IPS-18c (cell line): Measurements from ENCODE around the gene TYROBP.
"Not testable (repeated sequence)": the region's sequence is repeated elsewhere in the genome, so short reads cannot be mapped to it uniquely, and the experiment has no call there.

Source experiments
- H3K4me3 ChIP-seq: 2 replicates; pipeline ENCODE4 v1.7.0; 2013; ENCODE audit warnings: low read depth, mild to moderate bottlenecking, low read length, moderate library complexity; ENCODE audit not compliant: insufficient read depth
- H3K9me3 ChIP-seq: one replicate; pipeline ENCODE4 v1.6.1; 2013; ENCODE audit warnings: mild to moderate bottlenecking, low read length, moderate library complexity; ENCODE audit not compliant: control insufficient read depth, insufficient read depth

Gene TYROBP

GRCh38 chr19:35936738-35937268 is 28.7 kb upstream of the TYROBP start:
- peak overlapping the region; percentile 68 for H3K4me3 ChIP-seq
- no peaks in the 10 kb centered on the region for H3K9me3 ChIP-seq

- Histone ChIP-seq H3K9me3 (no peaks in the 10 kb centered on the region), H3K4me3 (peak within 1 kb of the TSS; percentile 68)
Measured at GRCh38 chr19:35935911-35936737, 28.0 kb upstream of the TYROBP start, which contains the start of gene LRFN3. TSS of gene LRFN3 (plus strand) at chr19:35936374. CDS start at chr19:35939426, 3,052 bp downstream.

GRCh38 chr19:35932291-35932936 is 24.3 kb upstream of the TYROBP start:
- no peak overlapping the region for H3K4me3 ChIP-seq
- no peaks in the 10 kb centered on the region for H3K9me3 ChIP-seq

GRCh38 chr19:35931874-35932202 is 23.7 kb upstream of the TYROBP start:
- no peaks in the 10 kb centered on the region for H3K9me3 ChIP-seq
- H3K4me3 ChIP-seq, result no peak overlapping the region; the same call in 1 of the 2 replicates

- no peak overlapping the region; the same call in 1 of the 2 replicates for H3K4me3 ChIP-seq
- H3K9me3 ChIP-seq, result no peaks in the 10 kb centered on the region
Measured at GRCh38 chr19:35931161-35931873, 23.2 kb upstream of the TYROBP start.

DNA sequence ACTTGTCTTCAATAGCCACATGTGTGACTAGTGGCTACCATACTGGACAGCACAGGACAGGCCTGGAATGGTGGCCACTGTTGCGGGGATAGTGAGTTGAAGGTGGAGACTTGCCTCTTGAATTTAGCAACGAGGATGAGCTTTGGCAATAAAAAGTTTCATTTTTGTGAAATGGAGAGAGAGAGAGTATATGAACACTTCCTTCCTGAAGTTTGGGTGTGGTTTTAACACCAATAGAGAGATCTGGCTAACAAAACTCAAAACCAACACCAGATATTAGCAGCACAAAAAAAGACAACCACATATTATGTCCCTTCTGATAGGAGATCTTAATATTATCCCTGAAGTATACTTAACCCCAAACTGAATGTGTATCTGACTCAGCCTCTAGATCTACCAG is 21.8 kb upstream of the TYROBP start:
- Histone ChIP-seq H3K4me3 (no peak overlapping the region), H3K9me3 (no peaks in the 10 kb centered on the region)

DNA sequence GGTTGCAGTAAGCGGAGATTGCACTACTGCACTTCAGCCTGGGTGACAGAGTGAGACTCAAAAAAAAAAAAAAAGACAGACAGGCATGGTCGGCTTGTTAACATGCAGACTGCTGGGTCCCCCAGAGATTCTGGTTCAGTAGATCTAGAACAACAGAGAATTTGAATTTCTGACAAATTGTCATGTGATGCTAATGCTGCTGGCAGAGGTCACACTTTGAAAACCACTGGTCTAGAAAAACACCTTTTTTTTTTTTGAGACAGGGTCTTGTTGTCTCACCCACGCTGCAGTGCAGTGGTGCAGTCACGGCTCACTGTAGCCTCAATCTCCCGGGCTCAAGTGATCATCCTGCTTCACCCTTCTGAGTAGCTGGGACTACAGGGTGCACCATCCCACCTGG is 20.4 kb upstream of the TYROBP start:
- no peaks in the 10 kb centered on the region for H3K9me3 ChIP-seq

GRCh38 chr19:35925501-35925900 is 17.4 kb upstream of the TYROBP start:
- Histone ChIP-seq H3K4me3 (no peak overlapping the region), H3K9me3 (no peaks in the 10 kb centered on the region)

More for the DNA sequence above, 20.4 kb upstream of the TYROBP start:
- H3K4me3 ChIP-seq, result no peak overlapping the region

GRCh38 chr19:35921012-35921411 is 12.9 kb upstream of the TYROBP start:
- no peaks in the 10 kb centered on the region for H3K9me3 ChIP-seq
- no peak overlapping the region for H3K4me3 ChIP-seq

GRCh38 chr19:35919306-35919705 is 11.2 kb upstream of the TYROBP start:
- no peaks in the 10 kb centered on the region for H3K9me3 ChIP-seq
- no peak overlapping the region for H3K4me3 ChIP-seq

DNA sequence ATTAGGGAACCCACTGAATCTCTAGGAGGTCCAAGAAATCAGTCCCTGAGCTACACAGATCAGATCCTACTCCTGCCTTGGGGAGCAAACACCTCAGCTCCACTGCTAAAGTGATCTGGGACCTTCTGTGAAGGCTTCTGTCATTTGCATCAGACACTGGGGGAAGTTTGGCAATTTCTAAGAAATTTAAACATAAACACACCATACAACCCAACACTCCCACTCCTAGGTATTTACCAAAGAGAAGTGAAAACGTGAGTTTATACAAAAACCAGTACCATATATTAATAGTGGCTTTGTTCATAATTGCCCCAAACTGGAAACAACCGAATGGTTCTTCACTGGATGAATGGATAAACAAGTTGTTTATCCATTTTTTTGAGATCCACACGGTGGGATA is 7.3 kb upstream of the TYROBP start:
- Histone ChIP-seq H3K9me3 (no peaks in the 10 kb centered on the region), H3K4me3 (no peak overlapping the region)

DNA sequence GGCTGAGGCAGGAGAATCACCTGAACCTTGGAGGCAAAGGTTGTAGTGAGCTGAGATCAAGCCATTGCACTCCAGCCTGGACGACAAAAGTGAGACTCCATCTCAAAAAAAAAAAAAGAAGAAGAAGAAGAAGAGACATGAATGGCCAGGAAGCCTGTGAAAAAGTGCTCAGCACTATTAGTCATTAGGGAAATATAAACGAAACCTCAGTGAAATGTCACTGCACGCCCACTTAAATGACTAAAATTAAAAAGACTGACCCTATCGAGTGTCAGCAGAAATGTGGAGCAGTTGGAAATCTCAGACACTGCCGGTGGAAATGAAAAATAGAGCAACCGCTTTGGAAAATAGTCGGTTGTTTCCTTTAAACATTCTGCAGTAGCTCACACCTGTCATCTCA is 5.5 kb upstream of the TYROBP start:
- Histone ChIP-seq H3K4me3 (no peak overlapping the region), H3K9me3 (no peaks in the 10 kb centered on the region)

- H3K4me3 ChIP-seq, result no peak overlapping the region
Measured at GRCh38 chr19:35911790-35912189, 3.7 kb upstream of the TYROBP start.

GRCh38 chr19:35911173-35911572 is 3.1 kb upstream of the TYROBP start:
- Histone ChIP-seq H3K9me3 (no peaks in the 10 kb centered on the region), H3K4me3 (no peak overlapping the region)

More at GRCh38 chr19:35911790-35912189, 3.7 kb upstream of the TYROBP start:
- no peaks in the 10 kb centered on the region for H3K9me3 ChIP-seq

GRCh38 chr19:35910355-35910754 is 2.3 kb upstream of the TYROBP start:
- H3K9me3 ChIP-seq, H3K4me3 ChIP-seq: not testable (repeated sequence)

DNA sequence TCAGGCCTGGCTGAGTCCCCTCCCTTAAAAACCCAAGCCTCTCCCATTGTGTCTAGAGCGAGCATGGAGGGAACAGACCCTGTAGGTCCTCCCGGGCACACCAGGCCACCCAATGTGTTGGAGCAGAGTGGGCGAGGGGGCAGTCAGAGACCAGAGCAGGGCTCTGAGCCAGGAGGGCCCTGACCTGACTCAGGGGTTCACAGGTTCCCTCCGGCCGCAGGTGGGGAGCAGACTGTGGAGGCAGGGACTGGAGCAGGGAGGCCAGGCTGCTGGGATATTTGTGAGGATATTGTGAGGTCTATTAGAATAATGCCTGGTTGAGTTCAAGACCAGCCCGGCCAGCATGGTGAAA is 1.6 kb upstream of the TYROBP start:
- Histone ChIP-seq H3K4me3 (no peak overlapping the region), H3K9me3 (no peaks in the 10 kb centered on the region)

DNA sequence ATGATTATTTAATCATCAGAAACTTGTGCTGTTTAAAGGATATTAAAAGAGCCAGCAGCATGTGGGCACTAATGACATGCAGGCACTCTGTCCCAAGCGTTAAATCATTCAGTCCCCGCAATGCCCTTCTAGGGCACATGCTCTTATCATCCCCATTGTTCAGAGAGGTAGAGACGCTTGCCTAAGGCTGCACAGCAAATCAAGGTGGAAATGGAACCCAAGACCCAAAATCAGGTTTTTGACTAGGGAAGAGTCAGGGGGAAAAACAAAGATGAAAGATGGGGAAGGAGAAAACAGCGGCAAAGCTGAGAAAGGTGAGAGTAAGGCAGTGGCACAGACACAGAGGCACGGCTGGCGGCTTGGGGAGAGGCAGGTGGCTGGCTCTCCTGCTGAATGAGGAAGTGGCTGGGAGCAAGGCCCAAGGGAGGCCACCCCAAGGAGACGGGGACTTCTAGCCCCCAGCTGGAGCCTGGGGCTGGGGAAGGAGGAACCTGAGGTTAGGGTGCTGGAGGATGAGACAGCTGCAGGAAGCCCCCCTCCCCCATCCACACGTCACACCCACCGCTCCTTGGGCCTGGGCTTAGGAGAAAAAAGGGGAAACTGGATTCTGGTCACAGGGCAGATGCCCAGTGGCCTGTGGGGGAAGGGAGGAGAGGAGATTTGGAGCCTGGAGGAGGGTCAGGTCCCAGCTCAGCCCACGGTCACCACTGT is 1.0 kb upstream of the TYROBP start:
- H3K9me3 ChIP-seq, result no peaks in the 10 kb centered on the region
- H3K4me3 ChIP-seq, result no peak overlapping the region
